GM19099 (cell line): ENCODE results near the gene TRABD.

Experiments used
- POLR2A ChIP-seq: IDR thresholded peaks from 3 replicates; pipeline ENCODE4 v1.6.1; 2011; ENCODE audit warnings: low read depth; ENCODE audit not compliant: insufficient read length; ENCODE audit errors: extremely low read depth

The TRABD gene

GRCh38 chr22:50226875-50227165 is 41.1 kb downstream of the TRABD start:
- no peak for TF ChIP-seq POLR2A

DNA sequence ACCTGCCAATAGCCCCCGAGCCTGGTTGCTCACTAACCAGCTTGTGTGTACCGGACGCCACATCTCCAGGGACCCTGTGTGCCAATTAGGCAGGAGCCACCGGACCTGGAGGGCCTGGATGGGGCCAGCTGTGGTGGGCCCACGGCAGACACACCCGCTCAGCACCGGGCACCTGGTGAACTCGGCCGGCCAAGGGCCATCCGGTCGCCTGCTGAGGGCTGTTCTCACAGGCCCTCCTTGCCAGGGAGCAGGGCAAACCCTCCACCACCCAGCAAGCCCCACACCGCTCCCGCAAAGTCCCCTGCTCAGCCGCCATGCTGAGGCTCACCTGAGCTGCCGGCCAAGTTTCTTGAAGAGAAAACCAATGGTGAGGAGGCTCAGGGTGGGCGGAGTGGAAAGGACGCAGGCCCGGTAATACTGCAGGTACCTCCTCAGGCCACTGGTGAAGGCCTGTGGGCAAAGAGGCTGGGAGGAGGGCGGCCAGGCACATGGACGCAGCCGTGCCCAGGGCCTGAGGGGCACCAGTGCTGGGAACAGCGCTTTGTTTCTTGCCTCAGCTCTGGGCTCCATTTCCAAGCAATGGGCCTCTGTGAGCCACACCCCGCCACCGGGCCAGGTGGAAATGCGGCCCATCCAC is 42.0 kb downstream of the TRABD start:
- TF ChIP-seq POLR2A, result no peak

DNA sequence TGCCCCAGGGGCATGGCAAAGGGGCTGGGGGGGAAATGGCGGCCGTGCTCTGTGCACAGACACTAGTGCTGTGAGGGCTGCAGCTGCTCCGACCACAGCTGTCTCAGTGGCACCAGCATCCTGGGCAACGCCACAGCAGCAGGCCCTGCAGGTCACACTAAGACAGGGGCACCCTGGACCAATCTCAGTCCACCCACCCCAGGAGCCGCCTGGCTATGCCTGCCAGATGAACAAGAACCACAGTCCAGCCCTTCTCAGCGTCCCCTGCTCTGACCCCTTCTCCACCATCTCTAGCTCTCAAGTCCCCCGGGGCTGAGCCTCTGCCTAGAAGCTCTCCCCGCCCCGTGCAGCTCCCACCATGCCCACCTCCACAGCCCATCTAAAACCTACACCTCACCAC is 42.7 kb downstream of the TRABD start:
- no peak for TF ChIP-seq POLR2A

GRCh38 chr22:50229370-50229769 is 43.7 kb downstream of the TRABD start:
- TF ChIP-seq POLR2A, result no peak

DNA sequence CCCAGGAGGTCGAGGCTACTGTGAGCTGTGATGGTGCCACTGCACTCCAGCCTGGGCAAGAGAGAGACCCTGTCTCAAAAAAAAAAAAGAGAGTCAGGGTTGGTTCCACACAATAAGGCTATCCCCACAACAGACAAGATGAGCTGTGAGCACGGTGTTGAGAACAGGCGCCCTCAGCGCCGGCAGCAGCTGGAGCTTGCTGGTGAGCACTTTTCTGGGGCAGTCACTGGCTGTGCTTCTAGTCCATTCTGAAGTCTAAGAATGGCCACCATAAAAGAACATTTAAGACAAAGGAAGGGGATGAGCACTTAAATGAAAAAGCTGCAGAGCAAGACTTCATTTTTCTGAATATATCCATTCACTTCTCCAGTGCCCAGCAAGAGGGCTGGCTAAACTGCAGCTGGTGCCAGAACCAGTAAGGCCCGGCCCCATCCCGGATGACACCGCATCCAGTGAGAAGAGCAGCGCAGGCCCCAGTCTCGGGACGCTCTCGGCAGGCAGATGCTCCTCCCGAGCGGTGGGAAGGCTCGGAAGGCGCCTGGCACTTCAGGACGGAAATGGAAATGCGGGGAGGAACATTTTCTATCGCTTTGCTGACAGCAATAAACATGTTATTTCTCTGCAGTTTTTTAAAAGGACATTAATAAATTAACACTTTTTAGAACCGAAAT is 46.9 kb downstream of the TRABD start:
- no peak for TF ChIP-seq POLR2A

DNA sequence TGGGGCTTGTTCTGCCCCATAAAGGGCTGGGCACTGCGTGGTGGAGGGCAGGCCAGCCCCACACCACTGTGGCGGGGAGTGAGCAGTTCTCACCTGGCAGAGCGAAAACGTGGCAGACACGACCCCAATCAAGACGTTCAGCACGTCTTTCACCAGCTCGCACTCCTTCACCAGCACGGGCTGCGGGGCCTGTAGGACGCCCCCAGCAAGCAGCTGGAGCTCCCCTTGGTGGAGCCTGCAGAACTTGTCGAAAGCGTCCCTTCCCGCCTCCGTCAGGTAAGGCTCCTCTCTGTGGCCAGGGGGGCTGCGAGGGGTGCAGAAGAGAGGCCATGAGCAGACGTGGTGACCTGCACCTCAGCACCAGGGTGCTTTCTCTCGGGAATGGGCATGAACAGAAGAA is 47.5 kb downstream of the TRABD start:
- TF ChIP-seq POLR2A, result no peak

- TF ChIP-seq POLR2A, result no peak
Observed at GRCh38 chr22:50236731-50237409, 51.2 kb downstream of the TRABD start.

GRCh38 chr22:50238755-50239154 is 53.0 kb downstream of the TRABD start:
- TF ChIP-seq POLR2A, result no peak

DNA sequence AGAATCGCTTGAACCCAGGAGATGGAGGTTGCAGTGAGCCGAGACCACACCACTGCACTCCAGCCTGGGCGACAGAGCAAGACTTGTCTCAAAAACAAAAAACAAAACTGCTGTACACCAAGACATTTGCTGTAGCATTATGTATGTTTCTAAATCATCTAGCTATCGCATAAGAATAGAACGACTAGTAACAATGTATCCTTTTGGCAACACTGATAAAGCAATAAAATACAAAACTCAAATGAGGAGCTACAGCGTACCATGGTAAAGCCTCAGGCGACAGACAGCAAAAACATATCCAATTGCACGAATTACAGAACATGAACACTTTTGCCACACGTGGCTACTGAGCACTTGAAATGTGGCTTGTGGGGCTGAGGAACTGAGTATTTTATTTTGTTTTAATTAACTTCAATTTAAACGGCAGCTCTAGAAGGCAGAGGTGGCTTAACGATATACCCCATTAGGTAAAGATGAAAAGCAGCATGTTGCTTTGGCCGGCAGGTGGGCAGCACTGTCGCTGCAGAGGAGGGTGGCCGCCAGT is 56.8 kb downstream of the TRABD start:
- TF ChIP-seq POLR2A, result no peak

- no peak for TF ChIP-seq POLR2A
Observed at GRCh38 chr22:50243685-50244419, 58.1 kb downstream of the TRABD start.

GRCh38 chr22:50244420-50245213 is 58.9 kb downstream of the TRABD start, which contains the start of gene TUBGCP6:
TUBGCP6 (minus strand) TSS chr22:50245023; CDS start chr22:50244459, 564 bp downstream.
- peak; percentile 92 for TF ChIP-seq POLR2A

- TF ChIP-seq POLR2A, result no peak
Observed at GRCh38 chr22:50245214-50246072, 59.7 kb downstream of the TRABD start.

- TF ChIP-seq POLR2A, result peak; percentile 16
Observed at GRCh38 chr22:50246242-50247175, 60.8 kb downstream of the TRABD start.

- TF ChIP-seq POLR2A, result no peak
Observed at GRCh38 chr22:50247748-50248147, 62.0 kb downstream of the TRABD start.
